Stimulated activated CD8-positive, alpha-beta memory T cell treated with anti-CD3 and anti-CD28 coated beads, Interleukin-4, amount 100 ng/mL, for 24 hours (primary cell): ENCODE measurements around the gene PBX2.

Experiments
- DNase-seq: peaks from one replicate; pipeline ENCODE4 v3.0.0-alpha.2; 2020; ENCODE audit warnings: low read depth

Gene PBX2

DNA sequence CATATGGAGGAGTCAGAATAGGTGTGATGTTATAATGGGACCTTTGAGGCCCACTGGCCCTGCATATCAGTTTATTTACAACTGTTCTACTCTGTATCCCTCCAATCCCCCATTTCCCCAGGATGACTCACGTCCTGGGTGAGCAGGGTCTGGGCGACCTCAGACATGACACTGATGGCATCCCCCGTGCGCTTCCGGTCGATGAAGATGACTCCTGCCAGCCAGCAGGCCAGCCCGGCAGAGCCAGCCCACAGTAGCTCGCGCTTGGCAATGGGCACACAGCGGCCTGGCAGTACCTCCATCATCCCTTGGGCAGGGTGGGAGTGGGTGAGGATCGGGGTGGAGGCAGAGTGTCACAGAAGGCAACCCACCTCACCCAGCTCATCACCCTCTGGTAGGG, 19.7 kb downstream of the PBX2 start:
- DNase-seq: no peak

DNA sequence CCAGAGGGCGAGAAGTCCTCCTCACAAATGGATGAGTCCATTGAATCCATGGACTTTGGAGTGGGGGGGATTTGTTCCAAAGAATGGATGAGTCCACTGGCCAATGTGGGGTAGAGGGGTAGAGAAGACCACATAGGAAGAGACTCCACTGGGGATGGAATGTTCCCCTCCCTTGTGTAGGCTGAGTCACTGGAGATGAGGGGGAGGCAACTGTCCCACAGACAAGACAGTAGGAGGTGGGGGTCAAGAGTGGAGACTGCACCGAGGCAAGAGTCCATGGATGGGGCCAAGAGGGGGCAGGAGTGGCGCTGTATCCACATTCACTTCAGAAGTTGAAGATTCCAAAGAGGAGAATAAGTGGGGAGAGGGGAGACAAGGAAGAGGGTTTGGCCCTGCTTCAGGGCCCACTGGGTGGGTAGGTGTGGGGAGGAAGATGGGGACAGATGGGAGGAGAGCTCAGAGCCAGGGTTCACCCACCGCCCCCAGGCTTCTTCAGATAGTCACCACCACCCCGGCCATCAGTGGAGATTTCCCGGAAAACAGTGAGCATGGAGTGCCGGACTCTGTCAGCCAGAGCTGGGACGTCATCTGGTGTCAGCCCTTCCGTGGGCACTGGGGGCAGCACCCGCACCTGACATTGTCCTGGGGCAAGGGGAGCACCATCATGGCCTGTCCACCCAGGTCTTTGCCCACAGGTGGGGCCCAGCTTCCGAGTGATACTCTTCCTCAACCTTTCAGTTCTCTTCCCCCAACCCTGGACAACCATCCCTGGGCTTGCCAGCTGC, 21.0 kb downstream of the PBX2 start:
- no peak for DNase-seq

DNA sequence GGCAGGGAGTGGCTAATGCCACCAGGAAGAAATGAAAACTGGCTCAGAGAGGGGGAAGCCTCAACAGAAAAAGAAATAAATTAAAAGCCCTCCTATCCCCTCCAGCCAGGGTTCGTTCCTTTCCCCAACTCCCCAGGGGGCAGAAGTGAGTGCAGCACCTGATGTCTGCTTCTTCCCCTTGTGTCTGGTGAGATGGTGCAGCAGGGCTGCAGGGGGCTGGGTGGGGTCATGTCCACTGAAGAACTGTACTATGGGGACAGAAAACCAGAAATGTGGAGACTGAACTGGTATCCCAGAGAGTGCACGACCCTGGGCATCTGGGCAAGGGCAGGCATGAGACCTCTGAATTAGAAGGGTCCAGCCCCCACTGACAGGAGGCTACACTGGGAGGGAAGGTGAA, 21.7 kb downstream of the PBX2 start:
- DNase-seq: no peak

DNA sequence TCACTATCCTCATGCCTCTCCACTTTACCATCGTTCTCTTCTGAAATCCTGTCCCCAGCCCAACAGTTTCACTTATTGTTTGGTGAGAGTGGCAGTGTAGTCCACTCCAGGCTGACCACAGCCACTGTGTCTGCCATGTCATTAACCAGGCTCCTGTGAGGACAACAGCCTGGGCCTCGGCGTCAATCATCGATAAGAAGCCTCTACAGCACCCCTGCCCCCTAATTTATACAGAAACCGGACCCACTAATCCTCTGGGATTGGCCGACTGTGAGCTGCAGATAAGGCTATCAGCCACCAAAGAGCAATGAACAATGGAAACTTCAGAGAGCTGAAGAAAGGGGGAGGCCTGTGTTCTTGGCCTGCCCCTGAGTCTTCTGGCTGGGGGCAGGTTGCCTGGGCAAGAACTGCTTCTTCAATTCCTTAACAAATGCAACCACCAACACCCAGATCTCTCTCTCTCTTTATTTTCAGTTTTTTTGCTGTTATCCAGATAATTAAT, 22.2 kb downstream of the PBX2 start:
- DNase-seq: no peak

DNA sequence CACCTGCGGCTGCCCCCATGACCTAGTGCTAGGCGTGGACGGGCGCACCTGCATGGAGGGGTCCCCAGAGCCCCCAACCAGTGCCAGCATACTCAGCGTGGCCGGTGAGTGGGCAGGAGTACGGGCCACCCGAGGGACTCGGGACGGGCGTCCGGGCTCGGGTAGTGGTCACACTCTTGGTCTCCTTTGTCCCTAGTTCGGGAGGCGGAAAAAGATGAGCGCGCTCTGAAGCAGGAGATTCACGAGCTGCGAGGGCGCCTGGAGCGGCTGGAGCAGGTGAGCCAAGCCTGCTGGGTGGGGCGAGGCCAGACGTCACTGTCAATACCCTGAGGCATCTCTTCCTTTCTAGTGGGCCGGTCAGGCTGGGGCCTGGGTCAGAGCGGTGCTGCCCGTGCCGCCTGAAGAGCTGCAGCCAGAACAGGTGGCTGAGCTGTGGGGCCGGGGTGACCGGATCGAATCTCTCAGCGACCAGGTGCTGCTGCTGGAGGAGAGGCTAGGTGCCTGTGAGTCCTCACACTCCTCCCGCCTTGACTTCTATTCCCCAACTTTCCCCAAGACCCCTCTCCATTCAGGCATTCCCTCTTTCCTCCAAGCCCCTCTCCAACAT, 22.7 kb downstream of the PBX2 start:
- DNase-seq: no peak

DNA sequence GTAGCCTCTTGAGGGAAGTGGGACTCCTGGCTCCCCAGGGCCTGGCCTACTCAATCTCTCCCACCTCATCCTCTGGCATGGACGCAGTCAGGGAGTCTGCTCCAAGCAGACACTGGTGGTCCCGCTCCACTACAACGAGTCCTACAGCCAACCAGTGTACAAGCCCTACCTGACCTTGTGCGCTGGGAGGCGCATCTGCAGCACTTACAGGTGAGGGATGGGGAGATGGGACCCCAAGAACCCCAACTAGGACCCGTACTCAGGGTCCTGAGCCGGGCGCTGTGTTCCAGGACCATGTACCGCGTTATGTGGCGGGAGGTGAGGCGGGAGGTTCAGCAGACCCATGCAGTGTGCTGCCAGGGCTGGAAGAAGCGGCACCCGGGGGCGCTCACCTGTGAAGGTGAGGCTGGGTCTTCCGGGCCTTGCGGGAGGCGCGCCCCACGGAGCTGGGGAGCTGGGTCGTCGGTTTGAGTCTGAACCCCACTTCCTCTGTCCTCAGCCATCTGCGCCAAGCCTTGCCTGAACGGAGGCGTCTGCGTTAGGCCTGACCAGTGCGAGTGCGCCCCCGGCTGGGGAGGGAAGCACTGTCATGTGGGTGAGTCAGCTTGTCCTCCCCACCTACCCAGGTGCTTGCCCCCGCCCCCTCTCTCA, 23.5 kb downstream of the PBX2 start:
- DNase-seq: no peak

DNA sequence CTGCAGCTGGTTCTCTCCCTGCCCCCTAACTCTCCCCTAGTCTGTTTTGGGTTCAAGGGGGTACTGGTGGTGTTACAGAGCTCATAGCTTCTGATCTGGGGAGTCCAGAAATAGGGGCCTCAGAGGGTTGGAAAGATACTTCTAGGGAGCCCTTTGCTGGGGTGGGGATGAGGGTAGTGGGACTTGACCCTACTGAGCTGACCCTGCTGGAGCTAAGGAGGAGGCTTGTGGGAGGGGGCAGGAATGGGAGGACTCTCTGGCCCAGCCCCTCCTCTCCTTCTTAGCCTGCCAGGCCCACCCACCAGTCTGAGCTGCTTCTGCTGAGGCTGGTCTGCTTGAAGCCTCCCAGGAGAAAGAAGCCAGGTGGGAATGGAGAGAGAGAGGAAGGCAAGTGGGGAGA, 25.7 kb downstream of the PBX2 start, which contains the start of gene EGFL8:
Gene EGFL8 (plus strand): TSS at position 301 of the 400 bp plus-strand sequence. CDS start 1,571 bp downstream, outside the sequence.
- no peak for DNase-seq

DNA sequence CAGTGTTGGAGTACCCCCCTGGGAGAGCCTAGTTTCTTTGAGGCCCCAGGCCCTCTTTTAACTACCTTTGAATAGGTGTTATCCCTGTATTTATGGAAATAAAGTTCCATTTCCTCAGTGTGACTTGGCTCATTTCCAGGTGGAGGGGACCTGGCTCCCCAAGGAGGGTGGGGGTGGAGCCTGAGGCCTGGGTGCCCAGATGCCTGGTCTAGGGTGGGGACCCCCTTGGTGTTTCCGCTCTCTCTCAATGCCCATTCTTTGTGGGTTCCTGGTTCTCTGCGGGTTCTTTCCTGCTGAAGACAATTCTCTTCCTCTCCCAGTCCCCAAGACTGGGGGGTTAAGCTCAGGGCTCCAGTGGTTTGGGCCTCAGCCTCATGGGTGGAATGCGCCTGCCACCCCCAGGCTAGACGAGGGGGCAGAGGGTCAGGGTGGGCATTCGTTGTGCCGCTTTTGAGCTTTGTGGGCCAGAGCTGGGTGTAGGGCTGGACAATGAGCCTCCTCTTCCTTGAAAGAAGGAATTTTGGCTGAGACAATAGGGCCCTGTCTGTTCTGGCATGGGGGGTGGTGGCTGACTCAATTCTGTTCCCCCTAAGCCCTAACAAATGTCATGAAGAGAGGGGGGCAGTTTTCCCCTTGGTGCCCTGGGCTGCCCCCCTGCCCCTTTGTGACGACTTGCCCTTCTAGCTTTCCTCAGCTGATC, 26.3 kb downstream of the PBX2 start:
- no peak for DNase-seq

DNA sequence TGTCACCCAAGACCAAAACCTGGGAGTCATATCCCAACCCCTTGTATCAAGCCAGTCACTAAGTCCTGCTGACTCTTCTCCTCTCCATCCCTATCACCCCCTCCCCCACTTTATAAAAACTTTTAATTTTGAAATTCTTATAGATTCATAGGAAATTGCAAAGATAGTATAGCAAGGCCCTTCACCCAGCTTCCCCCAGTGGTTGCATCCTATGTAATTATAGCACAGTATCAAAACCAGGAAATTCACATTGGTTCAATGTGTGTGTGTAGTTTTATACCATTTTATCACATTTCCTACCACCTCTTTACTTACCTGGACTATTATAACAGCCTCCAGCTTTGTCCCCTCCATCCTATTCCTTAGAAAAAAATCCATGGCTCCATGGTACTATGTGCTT, 31.9 kb downstream of the PBX2 start:
- no peak for DNase-seq

DNA sequence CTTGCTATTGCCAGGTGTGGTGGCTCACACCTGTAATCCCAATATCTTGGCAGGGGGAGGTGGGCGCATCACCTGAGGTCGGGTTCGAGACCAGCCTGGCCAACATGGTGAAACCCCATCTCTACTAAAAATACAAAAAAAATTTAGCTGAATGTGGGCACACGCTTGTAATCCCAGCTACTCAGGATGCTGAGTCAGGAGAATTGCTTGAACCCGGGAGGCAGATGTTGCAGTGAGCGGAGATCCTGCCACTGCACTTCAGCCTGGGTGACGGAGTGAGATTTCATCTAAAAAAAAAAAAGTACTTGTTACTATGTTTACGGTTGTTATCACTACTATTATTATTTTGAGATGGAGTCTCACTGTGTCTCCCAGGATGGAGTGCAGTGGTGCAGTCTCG, 33.1 kb downstream of the PBX2 start:
- no peak for DNase-seq

DNA sequence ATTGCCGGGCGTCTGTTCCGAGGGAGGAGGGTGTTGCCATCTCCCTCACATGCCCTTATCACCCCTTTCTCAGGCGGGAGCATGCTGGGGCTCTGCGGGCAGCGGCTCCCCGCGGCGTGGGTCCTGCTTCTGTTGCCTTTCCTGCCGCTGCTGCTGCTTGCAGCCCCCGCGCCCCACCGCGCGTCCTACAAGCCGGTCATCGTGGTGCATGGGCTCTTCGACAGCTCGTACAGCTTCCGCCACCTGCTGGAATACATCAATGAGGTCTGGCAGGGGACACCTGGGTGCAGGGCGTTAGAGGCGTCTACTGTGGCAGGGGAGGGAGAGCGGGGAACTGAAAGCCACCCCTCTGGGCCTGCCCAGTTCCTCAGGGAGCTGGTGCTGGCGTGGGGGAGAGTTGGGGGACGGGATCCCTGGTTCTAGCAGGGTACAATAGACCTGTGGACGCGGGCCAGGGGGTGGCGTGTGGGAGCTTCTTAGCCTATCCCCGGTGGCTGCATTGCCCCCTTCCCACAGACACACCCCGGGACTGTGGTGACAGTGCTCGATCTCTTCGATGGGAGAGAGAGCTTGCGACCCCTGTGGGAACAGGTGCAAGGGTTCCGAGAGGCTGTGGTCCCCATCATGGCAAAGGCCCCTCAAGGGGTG, 35.4 kb downstream of the PBX2 start:
- DNase-seq: no peak

DNA sequence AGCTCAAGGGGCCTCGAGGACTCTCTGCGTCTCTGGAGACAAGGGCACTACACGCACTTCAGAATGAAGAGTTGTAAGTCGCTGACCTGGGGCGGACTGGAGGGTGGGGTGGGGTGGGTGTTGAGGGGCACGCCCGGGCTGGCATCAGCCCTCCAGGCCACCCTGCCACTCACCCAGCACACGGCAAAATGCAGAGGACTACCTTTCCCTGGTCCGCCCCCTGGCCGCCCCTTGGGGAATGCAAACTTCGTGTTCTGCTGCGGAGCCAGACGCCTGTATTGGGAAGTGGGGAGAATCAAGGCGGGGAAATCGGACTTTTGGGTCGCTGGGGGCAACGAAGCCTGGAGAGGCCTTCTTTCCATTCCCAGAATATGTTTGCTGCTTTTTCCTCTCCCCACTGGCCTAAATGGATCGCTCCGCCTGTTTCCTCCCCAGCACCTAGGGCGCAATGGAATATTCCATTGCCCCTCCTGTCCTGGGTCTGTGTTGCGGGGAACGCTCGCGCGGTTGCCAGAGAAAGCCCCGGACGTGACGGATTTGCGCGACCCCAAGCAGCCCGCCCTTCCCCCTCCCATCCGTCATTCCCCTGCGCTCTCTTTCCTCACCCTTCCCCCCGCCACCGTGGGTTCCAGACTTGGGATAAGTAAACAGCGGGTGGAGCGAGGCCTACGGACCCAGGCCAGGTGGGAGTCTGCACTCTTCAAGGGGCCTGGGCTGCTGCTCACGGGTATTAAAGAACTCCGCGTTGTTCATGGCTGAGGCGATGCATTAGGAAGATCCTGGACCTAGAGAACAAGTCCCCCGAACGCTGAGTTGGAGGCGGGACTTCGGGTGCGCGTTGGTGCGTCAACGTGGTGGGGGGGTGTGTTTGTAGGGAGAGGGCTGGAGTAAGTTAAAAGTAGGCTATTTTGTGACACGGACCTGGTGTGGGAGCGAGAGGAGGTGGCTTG, 36.2 kb downstream of the PBX2 start, which contains the start of gene PPT2:
Gene PPT2 (plus strand): TSS at position 578 of the 950 bp plus-strand sequence. CDS start 454 bp downstream, outside the sequence.
- peak; percentile 77 for DNase-seq

DNA sequence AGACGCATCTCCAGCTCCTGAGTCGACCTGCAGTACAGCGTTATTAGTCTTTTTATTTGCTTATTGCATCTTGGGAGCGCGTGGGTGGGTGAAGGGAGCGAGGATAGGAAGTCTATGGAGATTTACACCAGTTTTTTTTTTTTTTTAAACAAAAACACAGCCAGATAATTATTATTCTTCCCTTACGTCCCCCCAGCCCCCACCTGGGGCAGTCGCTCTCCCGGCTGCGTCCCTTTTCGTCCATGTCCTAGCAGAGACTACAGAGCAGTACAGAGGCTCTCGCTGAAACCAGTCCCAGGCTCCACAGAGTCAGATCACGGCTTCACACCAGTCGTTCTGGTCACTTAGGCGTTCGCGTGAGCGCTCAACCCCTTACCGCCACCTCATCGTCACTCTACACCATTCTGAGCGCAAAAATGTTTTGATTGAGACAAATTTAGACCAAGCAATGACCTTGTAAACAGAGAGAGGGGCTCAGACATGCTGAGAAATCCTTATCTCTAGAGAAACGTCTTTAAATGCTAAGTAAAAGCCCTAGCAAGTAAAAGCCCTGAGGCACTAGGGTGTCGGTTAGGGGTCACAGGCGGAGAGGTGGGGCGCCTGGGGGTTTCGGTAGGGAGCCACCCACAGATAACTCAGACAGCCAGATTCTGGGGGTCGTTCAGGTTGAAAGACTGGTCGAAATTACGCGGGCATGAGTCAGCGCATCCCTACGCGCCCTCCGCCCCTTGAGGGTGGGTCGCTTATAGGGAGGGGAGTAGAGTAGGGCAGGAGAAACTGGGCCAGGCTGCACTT, 37.0 kb downstream of the PBX2 start:
- DNase-seq: no peak

DNA sequence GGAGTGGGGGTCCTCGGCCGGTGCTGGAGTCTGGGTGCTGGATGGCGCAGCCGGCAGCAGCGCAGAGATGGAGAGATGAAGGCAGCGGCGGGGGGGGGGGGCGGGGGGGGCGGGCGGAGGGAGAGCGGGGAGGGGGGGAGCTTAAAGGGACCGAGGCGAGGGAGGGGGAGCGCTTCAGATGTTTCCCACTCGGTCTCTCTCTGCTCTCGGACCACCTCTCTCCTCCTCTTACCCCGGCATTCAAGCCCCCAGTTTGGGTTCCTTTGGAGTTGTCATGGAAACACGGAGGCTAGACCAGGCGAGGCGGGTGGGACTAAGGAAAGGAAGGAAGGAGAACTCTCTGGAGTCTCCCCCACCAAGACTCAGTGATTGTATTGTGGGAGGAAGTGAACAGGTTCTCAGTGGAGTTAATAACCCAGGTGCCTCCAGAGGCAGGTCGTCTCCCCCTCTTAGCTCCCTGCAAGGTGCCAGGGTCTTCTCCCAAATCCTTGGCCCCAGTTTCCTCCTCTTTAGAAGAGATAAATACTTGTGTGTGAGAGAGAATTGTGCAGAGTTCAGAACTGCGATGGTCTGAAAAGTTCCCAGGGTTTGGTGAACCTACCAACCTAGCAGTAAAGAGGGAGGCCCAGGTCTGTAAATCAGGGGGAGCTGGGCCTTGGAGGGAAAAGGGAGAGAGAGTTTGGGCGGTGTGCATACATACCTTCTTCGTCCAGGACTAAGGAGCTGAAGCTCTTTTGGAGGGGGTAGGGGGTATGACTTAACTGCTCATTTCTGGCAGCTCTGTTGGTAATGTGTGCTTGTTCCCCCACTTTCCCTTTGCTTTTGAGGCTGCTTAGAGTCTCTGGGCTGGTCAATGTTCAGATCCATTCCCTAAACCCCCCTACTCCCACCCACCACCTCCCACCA, 37.9 kb downstream of the PBX2 start, which contains the start of gene PRRT1:
Gene PRRT1 (minus strand): TSS at position 77 of the 906 bp plus-strand sequence. CDS start 112 bp downstream, outside the sequence.
- no peak for DNase-seq

DNA sequence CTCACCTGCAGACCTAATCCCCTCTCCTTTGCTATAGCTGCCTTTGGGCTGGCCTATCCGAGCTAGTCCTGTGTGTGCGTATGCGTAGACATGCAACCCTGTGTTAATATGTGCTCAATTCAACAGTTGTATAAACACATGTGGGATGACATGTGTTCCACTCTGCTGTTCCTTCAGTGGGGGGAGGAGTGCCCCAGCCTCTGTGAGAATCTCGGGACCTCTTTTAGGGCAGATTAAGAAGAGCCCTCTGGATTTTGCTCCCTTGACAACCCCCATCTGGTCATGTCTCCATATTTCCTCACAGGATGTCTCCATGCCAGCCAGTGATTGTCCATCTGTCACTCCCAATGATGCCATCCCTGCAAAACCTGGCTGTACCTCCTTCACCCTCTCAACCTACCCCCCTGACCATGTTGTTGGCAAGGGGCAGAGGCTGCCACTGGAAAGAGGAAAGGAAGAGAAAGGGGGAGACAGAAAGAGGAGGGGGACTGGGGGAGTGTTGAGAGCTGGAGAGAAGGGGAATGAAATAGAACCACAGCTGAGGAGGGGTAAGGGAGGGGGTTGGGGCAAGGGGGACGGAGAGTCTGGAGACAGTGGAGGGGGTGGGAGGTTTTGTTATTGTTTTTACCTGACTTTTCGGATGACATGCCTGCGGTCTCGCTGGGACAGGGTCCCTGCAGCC, 38.7 kb downstream of the PBX2 start:
- DNase-seq: no peak

DNA sequence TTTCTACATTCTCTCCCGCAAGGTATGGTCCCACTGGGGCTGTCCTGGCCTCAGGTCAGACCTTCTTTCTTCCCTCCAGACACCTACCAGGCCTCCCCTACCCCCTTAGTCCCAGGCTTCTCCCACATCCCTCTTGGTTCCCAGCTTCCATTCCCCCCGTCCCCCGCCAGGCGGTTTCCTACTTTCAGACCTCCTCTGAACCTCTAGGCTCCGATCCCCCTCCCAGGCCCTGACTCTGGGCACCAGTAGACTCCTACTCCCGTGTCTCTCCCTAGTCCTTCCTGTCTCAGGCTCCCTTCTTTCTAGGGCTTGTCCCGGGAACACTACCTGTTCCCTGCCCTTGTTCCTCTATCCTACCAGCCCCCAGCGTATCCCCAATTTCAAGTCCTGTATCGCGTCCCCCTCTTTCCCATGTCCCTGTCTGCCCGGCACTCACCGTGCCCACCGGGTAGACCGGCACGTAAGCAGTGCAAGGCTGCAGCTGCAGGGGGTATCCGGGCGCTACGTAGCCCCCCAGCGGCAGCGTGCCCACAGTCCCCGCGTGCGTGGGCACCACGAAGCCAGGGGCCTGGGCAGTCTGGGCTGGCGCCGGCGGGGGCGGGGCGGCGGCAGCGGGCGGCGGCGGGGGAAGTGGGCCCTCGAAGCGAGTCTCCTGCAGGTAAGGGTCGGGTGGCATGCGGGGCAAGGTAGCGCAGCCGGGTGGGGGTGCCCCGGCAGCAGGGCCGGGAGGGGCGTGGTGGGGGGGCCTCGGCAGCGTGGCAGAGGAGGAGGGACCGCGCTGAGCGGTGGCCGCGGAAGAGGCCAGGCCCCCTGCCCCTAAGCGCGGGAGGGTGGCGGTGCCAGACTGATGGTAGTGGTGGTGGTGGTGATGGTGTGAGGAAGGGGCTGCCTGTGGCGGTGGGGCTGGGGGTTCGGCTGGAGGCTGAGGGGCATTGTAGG, 39.8 kb downstream of the PBX2 start:
- no peak for DNase-seq
